Kidney glomerular epithelial cell (primary cell): ENCODE measurements around the gene ZNF410.

Experiments
- DNase-seq: peaks from one replicate; lab custom pipeline; 2025; lab: John Stamatoyannopoulos, UW

ZNF410 gene

GRCh38 chr14:73955674-73956073 lies 69.0 kb downstream of the ZNF410 start:
- DNase-seq, result no peak

DNA sequence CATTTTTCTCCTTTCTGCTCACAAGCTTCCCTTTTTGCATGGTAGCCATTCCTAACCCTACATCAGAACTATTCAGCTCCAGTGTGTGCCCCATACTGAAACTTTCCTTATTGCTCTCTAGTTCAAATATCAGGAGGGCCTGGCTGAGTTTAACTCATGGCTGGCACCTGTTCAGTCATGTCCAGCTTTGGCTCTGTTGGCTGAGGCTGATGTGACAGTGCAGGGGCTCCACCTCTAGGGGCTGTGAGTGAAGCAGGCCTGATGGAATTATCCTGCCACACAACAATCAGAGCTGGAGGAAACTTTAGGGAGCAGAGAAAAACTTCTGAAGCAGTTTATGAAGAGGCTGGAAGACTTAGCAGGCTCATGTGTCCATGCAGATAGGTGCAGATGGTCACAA lies 71.9 kb downstream of the ZNF410 start:
- no peak for DNase-seq

DNA sequence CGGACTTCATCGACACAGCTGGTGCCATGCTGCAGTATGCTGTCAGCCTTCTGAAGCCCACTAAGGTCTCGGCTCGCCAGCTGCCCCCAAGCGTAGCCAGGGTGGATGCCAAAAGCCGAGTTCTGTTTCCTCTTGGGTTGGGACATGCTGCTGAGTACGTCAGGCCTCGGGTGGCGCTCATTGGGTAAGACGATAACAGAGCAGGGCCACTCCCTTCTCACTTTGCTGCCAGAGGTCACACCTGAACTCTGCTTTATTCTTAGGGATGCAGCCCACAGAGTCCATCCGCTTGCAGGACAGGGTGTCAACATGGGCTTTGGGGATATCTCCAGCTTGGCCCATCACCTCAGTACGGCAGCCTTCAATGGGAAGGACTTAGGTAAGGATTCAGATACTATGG lies 74.5 kb downstream of the ZNF410 start:
- DNase-seq, result no peak

DNA sequence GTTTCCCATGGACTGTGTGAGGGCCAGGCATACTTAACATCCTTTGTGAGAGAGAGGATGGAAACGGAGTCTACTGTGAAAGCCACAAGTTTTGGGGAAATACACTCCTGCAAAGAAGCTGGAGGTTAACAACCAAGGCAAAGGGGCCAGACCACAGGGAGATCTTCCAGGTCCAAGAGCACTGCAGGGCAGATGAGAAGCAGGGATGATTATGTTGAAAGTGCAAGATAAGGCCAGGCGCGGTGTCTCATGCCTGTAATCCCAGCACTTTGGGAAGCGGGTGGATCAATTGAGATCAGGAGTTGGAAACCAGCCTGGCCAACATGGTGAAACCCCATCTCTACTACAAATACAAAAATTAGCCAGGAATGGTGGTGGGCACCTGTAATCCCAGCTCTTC lies 78.6 kb downstream of the ZNF410 start:
- no peak for DNase-seq

GRCh38 chr14:73968885-73969284 lies 82.2 kb downstream of the ZNF410 start:
- no peak for DNase-seq

GRCh38 chr14:73973497-73973896 lies 86.8 kb downstream of the ZNF410 start:
- DNase-seq, result no peak

DNA sequence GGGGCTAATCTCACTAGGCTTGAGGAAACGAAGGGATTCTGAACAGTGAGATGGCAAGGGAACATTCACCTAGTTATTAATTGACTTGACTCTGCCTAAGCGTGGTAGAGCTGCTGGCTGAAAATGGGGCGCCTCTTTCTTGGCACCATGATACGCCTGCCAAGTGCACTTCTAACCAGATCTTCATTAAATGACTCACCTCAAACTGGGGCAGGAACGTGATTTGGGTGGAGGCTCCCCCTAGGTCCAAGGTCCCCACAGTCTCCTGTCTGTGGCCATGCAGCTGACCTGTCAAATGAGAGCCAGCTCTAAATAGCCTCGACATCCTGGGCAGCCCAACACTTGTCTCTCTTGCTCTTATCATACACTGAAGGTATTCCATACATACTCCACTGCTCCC lies 89.5 kb downstream of the ZNF410 start:
- no peak for DNase-seq

DNA sequence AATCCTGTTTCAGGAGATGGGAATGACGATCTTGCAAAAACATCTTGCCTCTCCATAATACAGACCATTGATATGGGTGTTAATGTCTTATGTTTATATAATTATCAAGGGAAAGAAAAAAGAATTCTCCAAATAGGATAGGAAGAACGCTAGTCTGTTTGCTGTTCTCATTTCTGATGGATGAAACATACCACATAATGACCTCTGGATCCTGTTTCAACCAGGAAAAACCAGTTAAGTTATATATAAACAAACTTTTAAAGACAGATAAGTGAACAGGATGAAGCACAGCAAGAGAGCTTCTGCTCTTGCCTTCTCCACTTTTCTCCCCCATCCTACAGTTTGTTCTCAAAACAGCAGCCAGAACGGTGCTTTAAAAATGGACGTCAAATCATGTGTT lies 91.2 kb downstream of the ZNF410 start:
- no peak for DNase-seq
